Hematopoietic multipotent progenitor cell treated with erythropoietin and hydrocortisone succinate and interleukin-3 and kit ligand, for 6 days (in vitro differentiated cells): ENCODE data around the gene MRPS25.
"Not testable (repeated sequence)": the region's sequence is repeated elsewhere in the genome, so short reads cannot be mapped to it uniquely, and the experiment has no call there.

Experiments used
- DNase-seq: peaks from one replicate; pipeline ENCODE4 v3.0.0-alpha.2; 2015

MRPS25 gene

GRCh38 chr3:15042936-15043335 is 22.2 kb downstream of the MRPS25 start:
- no peak for DNase-seq

GRCh38 chr3:15041950-15042349 is 23.2 kb downstream of the MRPS25 start:
- no peak for DNase-seq

GRCh38 chr3:15040844-15041243 is 24.3 kb downstream of the MRPS25 start:
- no peak for DNase-seq

- no peak for DNase-seq
Observed at GRCh38 chr3:15038306-15038705, 26.8 kb downstream of the MRPS25 start.

- no peak for DNase-seq
Observed at GRCh38 chr3:15033103-15033502, 32.0 kb downstream of the MRPS25 start.

GRCh38 chr3:15032650-15033049 is 32.5 kb downstream of the MRPS25 start:
- DNase-seq, result no peak

GRCh38 chr3:15029625-15030024 is 35.5 kb downstream of the MRPS25 start:
- DNase-seq, result no peak

GRCh38 chr3:15023719-15024118 is 41.4 kb downstream of the MRPS25 start:
- DNase-seq, result no peak

GRCh38 chr3:15023249-15023648 is 41.9 kb downstream of the MRPS25 start:
- no peak for DNase-seq

GRCh38 chr3:15017191-15017590 is 47.9 kb downstream of the MRPS25 start:
- DNase-seq, result no peak

- DNase-seq, result peak; percentile 58
Observed at GRCh38 chr3:15015456-15015855, 49.7 kb downstream of the MRPS25 start.

GRCh38 chr3:15014606-15015328 is 50.3 kb downstream of the MRPS25 start:
- no peak for DNase-seq

- peak; percentile 66 for DNase-seq
Observed at GRCh38 chr3:15011174-15011573, 53.9 kb downstream of the MRPS25 start.

GRCh38 chr3:15010664-15011063 is 54.5 kb downstream of the MRPS25 start:
- DNase-seq, result peak; percentile 24

GRCh38 chr3:15009167-15009566 is 55.9 kb downstream of the MRPS25 start:
- DNase-seq, result no peak

- no peak for DNase-seq
Observed at GRCh38 chr3:15007681-15008141, 57.4 kb downstream of the MRPS25 start.

- DNase-seq, result not testable (repeated sequence)
Observed at GRCh38 chr3:14999182-14999581, 65.9 kb downstream of the MRPS25 start.
